ENCODE results near the gene EIF4G1. TPM values are rescaled to one million over a fixed set of nuclear protein-coding genes. Genes with fewer than 3 reads are reported as not detected.

Gene EIF4G1
- total RNA-seq, 1 donor: 245 TPM

- TF ChIP-seq CTCF (IDR thresholded peaks at IDR 0.05; ENCODE audit: extremely low read depth, low read depth, low read length): no peak
- Histone ChIP-seq H3K36me3 (ENCODE audit: insufficient read depth, low read length) (peaks cover 29% of the 10 kb centered on the region), H3K27ac (ENCODE audit: low read depth, low read length) (peak overlapping the region; percentile 26), H3K79me2 (ENCODE audit: insufficient read depth, low read length) (peaks cover 25% of the 10 kb centered on the region), H3K27me3 (ENCODE audit: insufficient read depth, low read length) (peaks cover 5% of the 10 kb centered on the region), H3K4me3 (ENCODE audit: insufficient read depth, low read length) (no peak overlapping the region), H2AFZ (ENCODE audit: low read length) (no peak overlapping the region), H3K9me3 (ENCODE audit: low read depth, low read length) (no peaks in the 10 kb centered on the region), H4K20me1 (ENCODE audit: insufficient read depth, low read length) (peaks cover 23% of the 10 kb centered on the region), H3K4me1 (ENCODE audit: insufficient read depth, low read length) (peaks cover 29% of the 10 kb centered on the region), H3K4me2 (ENCODE audit: insufficient read depth, low read length) (no peak overlapping the region)
- peak; percentile 52 for DNase-seq (ENCODE audit: insufficient read length, low spot score, missing footprints)
Measured at GRCh38 chr3:184368116-184368515, 53.7 kb downstream of the EIF4G1 start.

GRCh38 chr3:184368586-184369183 is 54.3 kb downstream of the EIF4G1 start:
- Histone ChIP-seq H3K4me2 (ENCODE audit: insufficient read depth, low read length) (peak overlapping the region; percentile 56), H3K27ac (ENCODE audit: low read depth, low read length) (peak overlapping the region; percentile 17), H3K36me3 (ENCODE audit: insufficient read depth, low read length) (peaks cover 29% of the 10 kb centered on the region), H4K20me1 (ENCODE audit: insufficient read depth, low read length) (peaks cover 23% of the 10 kb centered on the region), H3K4me3 (ENCODE audit: insufficient read depth, low read length) (no peak overlapping the region), H3K4me1 (ENCODE audit: insufficient read depth, low read length) (peaks cover 29% of the 10 kb centered on the region), H3K9me3 (ENCODE audit: low read depth, low read length) (no peaks in the 10 kb centered on the region), H2AFZ (ENCODE audit: low read length) (no peak overlapping the region), H3K27me3 (ENCODE audit: insufficient read depth, low read length) (peaks cover 5% of the 10 kb centered on the region), H3K79me2 (ENCODE audit: insufficient read depth, low read length) (peaks cover 20% of the 10 kb centered on the region)
- TF ChIP-seq CTCF (IDR thresholded peaks at IDR 0.05; ENCODE audit: extremely low read depth, low read depth, low read length): no peak
- DNase-seq (ENCODE audit: insufficient read length, low spot score, missing footprints): peak; percentile 96

- Histone ChIP-seq H3K4me2 (ENCODE audit: insufficient read depth, low read length) (no peak overlapping the region), H3K4me3 (ENCODE audit: insufficient read depth, low read length) (no peak overlapping the region), H3K9me3 (ENCODE audit: low read depth, low read length) (no peaks in the 10 kb centered on the region), H4K20me1 (ENCODE audit: insufficient read depth, low read length) (peaks cover 15% of the 10 kb centered on the region), H3K27ac (ENCODE audit: low read depth, low read length) (no peak overlapping the region), H3K36me3 (ENCODE audit: insufficient read depth, low read length) (peaks cover 14% of the 10 kb centered on the region), H3K79me2 (ENCODE audit: insufficient read depth, low read length) (no peaks in the 10 kb centered on the region), H2AFZ (ENCODE audit: low read length) (no peak overlapping the region), H3K27me3 (ENCODE audit: insufficient read depth, low read length) (peaks cover 24% of the 10 kb centered on the region), H3K4me1 (ENCODE audit: insufficient read depth, low read length) (peaks cover 19% of the 10 kb centered on the region)
- DNase-seq (ENCODE audit: insufficient read length, low spot score, missing footprints): peak; percentile 97
- peak; percentile 99 for TF ChIP-seq CTCF (IDR thresholded peaks at IDR 0.05; ENCODE audit: extremely low read depth, low read depth, low read length)
Measured at GRCh38 chr3:184371570-184372018, 57.2 kb downstream of the EIF4G1 start.

GRCh38 chr3:184372296-184372821 is 58.0 kb downstream of the EIF4G1 start:
- Histone ChIP-seq H3K9me3 (ENCODE audit: low read depth, low read length) (no peaks in the 10 kb centered on the region), H3K4me2 (ENCODE audit: insufficient read depth, low read length) (no peak overlapping the region), H3K79me2 (ENCODE audit: insufficient read depth, low read length) (no peaks in the 10 kb centered on the region), H2AFZ (ENCODE audit: low read length) (no peak overlapping the region), H3K27ac (ENCODE audit: low read depth, low read length) (no peak overlapping the region), H4K20me1 (ENCODE audit: insufficient read depth, low read length) (peaks cover 15% of the 10 kb centered on the region), H3K4me3 (ENCODE audit: insufficient read depth, low read length) (no peak overlapping the region), H3K4me1 (ENCODE audit: insufficient read depth, low read length) (peaks cover 19% of the 10 kb centered on the region), H3K36me3 (ENCODE audit: insufficient read depth, low read length) (peaks cover 7% of the 10 kb centered on the region), H3K27me3 (ENCODE audit: insufficient read depth, low read length) (peaks cover 30% of the 10 kb centered on the region)
- TF ChIP-seq CTCF (IDR thresholded peaks at IDR 0.05; ENCODE audit: extremely low read depth, low read depth, low read length): no peak
- peak; percentile 3 for DNase-seq (ENCODE audit: insufficient read length, low spot score, missing footprints)

Measured in osteoblast (primary cell).